Uterus (tissue), 4 donors: ENCODE results near the gene PLEKHA1. TPM values are rescaled to one million over a fixed set of nuclear protein-coding genes. Genes with fewer than 3 reads are reported as not detected.
A peak's percentile ranks its signal among the peaks of the same experiment; 100 is the strongest.

Experiments used
- DNase-seq, 2 donors: peaks; one replicate each; pipeline ENCODE4 v3.0.0-alpha.2; 2019 to 2020
- H3K27ac ChIP-seq, 2 donors: fragments of 200-600 bp; sonication (generic); 1 replicate in 1 of 2; 2 replicates in 1 of 2; pipeline ENCODE4 v1.5.1; 2016 to 2018
- H3K27me3 ChIP-seq, 2 donors: fragments of 200-600 bp; sonication (generic); one replicate each; pipeline ENCODE4 v1.5.1; 2018 to 2019; ENCODE audit warnings: control low read depth in 1 of 2
- H3K36me3 ChIP-seq, 2 donors: fragments of 200-600 bp; sonication (generic); one replicate each; pipeline ENCODE4 v1.5.1; 2019; ENCODE audit warnings: control low read depth in 1 of 2
- H3K4me1 ChIP-seq, 2 donors: fragments of 200-600 bp; sonication (generic); one replicate each; pipeline ENCODE4 v1.5.1; 2018 to 2019; ENCODE audit warnings: control low read depth in 1 of 2
- H3K4me3 ChIP-seq, 2 donors: fragments of 200-600 bp; sonication (generic); 1 replicate in 1 of 2; 2 replicates in 1 of 2; pipeline ENCODE4 v1.5.1; 2018 to 2019; ENCODE audit warnings: mild to moderate bottlenecking in 1 of 2
- H3K9me3 ChIP-seq, 2 donors: fragments of 200-600 bp; sonication (generic); one replicate each; pipeline ENCODE4 v1.5.1; 2019; ENCODE audit warnings: control low read depth in 1 of 2
- POLR2A ChIP-seq, 2 donors: fragments of 450-650 bp; IDR thresholded peaks; one replicate each; pipeline ENCODE4 v1.6.1; 2016; ENCODE audit warnings: antibody characterized with exemption in 2 of 2, mild to moderate bottlenecking in 1 of 2, moderate library complexity in 1 of 2
- intact Hi-C: fragments of 100-400 bp; cut with DNase I; formaldehyde crosslinking; loops from one replicate; pipeline ENCODE4 v1.15.1; 2023; ENCODE audit warnings: low total_unique reads
- total RNA-seq, 4 donors: library from RNA; depleted of rRNA in 3 of 4; stranded (reverse); fragments of >200 nt in 3 of 4; gene quantifications; one replicate each; pipeline versions ENCODE4 v1.1.0 to v1.2.4, GENCODE V29; 2014 to 2023
- TF ChIP-seq, protein P1 (sequence below), 4 experiments: fragments of 200-600 bp in 2 of 4; fragments of 450-650 bp in 2 of 4; sonication (generic) in 2 of 4; IDR thresholded peaks; one replicate each; pipeline ENCODE4 v1.5.1; 2016 to 2019; ENCODE audit warnings: antibody characterized with exemption in 4 of 4, mild to moderate bottlenecking in 2 of 4, moderate library complexity in 1 of 4
- donor health status: DM: yes; HTN: yes; CAD: no.

PLEKHA1 gene
- total RNA-seq, 4 donors from 2014 or later = 9.2 to 54.1 (median 29.0) TPM

DNA sequence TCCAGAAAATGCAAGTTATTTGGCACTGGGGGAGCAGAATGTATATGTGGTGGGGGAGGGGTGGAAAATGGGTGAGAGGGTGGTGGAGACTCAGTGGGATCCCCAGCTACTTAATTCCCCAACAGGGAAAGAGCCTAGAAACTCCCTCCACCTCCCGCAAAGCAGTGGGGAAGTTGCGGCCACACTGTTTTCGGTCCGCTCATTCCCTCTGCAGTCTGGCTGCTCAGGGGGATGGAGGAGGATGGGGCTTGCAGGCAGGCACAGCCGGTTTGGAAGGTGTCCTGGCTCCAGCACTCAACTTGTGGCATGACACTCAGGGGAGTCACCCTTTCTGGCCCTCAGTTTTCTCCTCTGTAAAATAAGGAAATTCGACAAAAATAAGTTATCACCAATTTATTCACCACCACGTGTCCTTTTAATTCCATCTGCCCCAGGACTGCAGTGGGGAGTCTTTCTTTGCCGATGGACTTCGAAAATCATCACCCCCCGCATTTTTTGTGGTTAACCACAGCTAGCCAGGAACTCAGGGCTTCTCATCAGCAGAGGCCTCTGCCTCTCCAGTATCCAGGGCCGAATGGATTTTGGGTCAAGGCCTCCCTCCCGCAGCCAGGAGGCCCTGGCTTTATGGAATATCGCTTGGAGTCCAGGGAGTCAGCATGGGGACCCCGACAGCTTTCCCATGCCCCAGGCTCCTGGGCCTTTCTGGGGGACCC lies 85.2 kb downstream of the PLEKHA1 start:
- TF ChIP-seq, protein P1, sequence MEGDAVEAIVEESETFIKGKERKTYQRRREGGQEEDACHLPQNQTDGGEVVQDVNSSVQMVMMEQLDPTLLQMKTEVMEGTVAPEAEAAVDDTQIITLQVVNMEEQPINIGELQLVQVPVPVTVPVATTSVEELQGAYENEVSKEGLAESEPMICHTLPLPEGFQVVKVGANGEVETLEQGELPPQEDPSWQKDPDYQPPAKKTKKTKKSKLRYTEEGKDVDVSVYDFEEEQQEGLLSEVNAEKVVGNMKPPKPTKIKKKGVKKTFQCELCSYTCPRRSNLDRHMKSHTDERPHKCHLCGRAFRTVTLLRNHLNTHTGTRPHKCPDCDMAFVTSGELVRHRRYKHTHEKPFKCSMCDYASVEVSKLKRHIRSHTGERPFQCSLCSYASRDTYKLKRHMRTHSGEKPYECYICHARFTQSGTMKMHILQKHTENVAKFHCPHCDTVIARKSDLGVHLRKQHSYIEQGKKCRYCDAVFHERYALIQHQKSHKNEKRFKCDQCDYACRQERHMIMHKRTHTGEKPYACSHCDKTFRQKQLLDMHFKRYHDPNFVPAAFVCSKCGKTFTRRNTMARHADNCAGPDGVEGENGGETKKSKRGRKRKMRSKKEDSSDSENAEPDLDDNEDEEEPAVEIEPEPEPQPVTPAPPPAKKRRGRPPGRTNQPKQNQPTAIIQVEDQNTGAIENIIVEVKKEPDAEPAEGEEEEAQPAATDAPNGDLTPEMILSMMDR (IDR thresholded peaks at IDR 0.05) = no peak
- TF ChIP-seq POLR2A (IDR thresholded peaks at IDR 0.05) = no peak
- peak in 1 of 2 donors; percentile 49 for DNase-seq
- intact Hi-C loops = no loop called here
- Histone ChIP-seq H3K27me3 (no peaks in the 10 kb centered on the region), H3K36me3 (no peaks in the 10 kb centered on the region), H3K4me1 (peaks cover 0 to 4% of the 10 kb centered on the region in 2 donors), H3K27ac (peak overlapping the region; percentile 90 to 96), H3K9me3 (no peaks in the 10 kb centered on the region), H3K4me3 (no peak overlapping the region)

DNA sequence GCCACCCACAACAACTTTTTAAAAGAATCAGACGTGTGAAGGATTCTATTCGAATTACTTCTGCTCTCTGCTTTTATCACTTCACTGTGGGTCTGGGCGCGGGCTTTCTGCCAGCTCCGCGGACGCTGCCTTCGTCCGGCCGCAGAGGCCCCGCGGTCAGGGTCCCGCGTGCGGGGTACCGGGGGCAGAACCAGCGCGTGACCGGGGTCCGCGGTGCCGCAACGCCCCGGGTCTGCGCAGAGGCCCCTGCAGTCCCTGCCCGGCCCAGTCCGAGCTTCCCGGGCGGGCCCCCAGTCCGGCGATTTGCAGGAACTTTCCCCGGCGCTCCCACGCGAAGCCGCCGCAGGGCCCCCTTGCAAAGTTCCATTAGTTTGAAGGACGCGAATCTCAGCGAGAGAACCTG lies 86.4 kb downstream of the PLEKHA1 start:
- no peaks in the 10 kb centered on the region for H3K27me3 ChIP-seq
- TF ChIP-seq POLR2A (IDR thresholded peaks at IDR 0.05) = no peak
- TF ChIP-seq, protein P1 (IDR thresholded peaks at IDR 0.05) = no peak
- H3K4me3 ChIP-seq = peak overlapping the region; percentile 56 to 85
- intact Hi-C loops = no loop called here
- H3K9me3 ChIP-seq = no peaks in the 10 kb centered on the region
- H3K36me3 ChIP-seq = no peaks in the 10 kb centered on the region
- no peak for DNase-seq
- peak overlapping the region; percentile 90 to 96 for H3K27ac ChIP-seq
- peaks cover 0 to 4% of the 10 kb centered on the region in 2 donors for H3K4me1 ChIP-seq

DNA sequence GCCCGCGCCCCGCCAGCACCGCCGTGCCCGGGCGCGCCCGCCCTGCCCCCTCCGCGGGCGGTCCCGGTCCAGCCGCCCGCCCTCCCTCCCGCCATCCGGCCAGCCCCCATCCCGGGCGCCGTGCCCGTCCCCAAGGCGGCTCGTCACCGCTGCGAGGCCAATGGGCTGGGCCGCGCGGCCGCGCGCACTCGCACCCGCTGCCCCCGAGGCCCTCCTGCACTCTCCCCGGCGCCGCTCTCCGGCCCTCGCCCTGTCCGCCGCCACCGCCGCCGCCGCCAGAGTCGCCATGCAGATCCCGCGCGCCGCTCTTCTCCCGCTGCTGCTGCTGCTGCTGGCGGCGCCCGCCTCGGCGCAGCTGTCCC lies 86.8 kb downstream of the PLEKHA1 start, which contains the start of gene HTRA1:
HTRA1 (plus strand) TSS at position 187 of the 362 bp plus-strand sequence; CDS start at position 287, 100 bp downstream.
- Histone ChIP-seq H3K36me3 (no peaks in the 10 kb centered on the region), H3K4me1 (peaks cover 0 to 4% of the 10 kb centered on the region in 2 donors), H3K27me3 (no peaks in the 10 kb centered on the region), H3K4me3 (peak within 1 kb of the TSS; percentile 56 to 85), H3K9me3 (no peaks in the 10 kb centered on the region), H3K27ac (peak within 1 kb of the TSS; percentile 90 to 96)
- TF ChIP-seq, protein P1 (IDR thresholded peaks at IDR 0.05) = no peak
- TF ChIP-seq POLR2A (IDR thresholded peaks at IDR 0.05) = peak; percentile 25 to 63
- DNase-seq = peak; percentile 75 to 80
- intact Hi-C loops = no loop called here

DNA sequence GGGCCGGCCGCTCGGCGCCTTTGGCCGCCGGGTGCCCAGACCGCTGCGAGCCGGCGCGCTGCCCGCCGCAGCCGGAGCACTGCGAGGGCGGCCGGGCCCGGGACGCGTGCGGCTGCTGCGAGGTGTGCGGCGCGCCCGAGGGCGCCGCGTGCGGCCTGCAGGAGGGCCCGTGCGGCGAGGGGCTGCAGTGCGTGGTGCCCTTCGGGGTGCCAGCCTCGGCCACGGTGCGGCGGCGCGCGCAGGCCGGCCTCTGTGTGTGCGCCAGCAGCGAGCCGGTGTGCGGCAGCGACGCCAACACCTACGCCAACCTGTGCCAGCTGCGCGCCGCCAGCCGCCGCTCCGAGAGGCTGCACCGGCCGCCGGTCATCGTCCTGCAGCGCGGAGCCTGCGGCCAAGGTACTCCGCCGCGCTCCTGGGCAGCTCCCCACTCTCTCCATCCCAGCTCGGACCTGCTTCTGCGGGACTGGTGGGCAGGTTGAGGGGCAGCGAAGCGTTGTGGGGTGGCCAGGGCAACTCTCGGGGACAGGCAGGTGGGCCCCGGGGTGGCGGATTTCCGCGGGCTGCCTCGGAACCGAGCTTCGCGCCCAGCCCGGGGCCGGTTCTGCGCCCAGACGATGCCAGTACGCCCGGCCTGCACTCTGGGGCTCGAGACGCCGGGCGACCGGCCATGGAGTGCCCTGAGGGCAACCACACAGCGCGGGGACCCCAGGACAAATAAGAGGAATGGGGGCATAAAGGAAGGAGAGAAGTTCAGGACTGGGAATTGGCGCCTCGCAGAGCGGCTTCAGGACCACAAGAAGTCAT lies 87.4 kb downstream of the PLEKHA1 start:
- Histone ChIP-seq H3K27ac (peak overlapping the region; percentile 90 to 96), H3K4me3 (peak overlapping the region; percentile 56 to 85), H3K9me3 (no peaks in the 10 kb centered on the region), H3K4me1 (peaks cover 0 to 4% of the 10 kb centered on the region in 2 donors), H3K36me3 (no peaks in the 10 kb centered on the region), H3K27me3 (no peaks in the 10 kb centered on the region)
- DNase-seq = peak in 1 of 2 donors; percentile 34
- intact Hi-C loops = no loop called here
- TF ChIP-seq, protein P1 (IDR thresholded peaks at IDR 0.05) = peak in 1 of 4 experiments; percentile 16
- no peak for TF ChIP-seq POLR2A (IDR thresholded peaks at IDR 0.05)
